Stimulated activated CD4-positive, alpha-beta T cell treated with anti-CD3 and anti-CD28 coated beads, Interleukin-12 subunit alpha, Interleukin-12 subunit beta, amount 100 ng/mL, for 24 hours (primary cell): ENCODE data around the gene POLR3E.
"Not testable (repeated sequence)": the region's sequence is repeated elsewhere in the genome, so short reads cannot be mapped to it uniquely, and the experiment has no call there.

Source experiments
- DNase-seq, 2 experiments: peaks; one replicate each; pipeline ENCODE4 v3.0.0-alpha.2; 2020; ENCODE audit warnings: low read depth in 2 of 2

Gene POLR3E

DNA sequence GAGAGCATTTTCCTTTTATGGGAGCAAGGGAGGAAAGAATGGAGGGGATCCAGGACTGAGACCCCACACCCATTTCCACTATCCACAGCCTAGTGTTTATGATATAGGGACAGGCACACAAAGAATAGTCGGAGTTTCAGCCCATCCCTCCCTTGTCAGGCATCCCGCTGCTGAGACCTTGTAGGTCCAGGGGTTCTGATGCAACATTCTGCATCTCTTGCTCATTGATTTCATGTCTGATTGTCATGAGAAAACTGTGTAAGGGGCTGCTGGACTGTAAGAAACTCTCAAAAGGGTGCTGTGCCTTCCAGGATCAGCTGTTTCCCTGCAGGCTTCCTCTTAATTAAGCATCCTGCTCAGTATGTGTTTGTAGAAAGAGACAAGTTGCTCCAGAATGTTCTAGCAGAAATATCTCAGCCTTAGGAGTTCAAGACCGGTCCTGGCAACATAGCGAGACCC, 5.3 kb upstream of the POLR3E start:
- DNase-seq = no peak

DNA sequence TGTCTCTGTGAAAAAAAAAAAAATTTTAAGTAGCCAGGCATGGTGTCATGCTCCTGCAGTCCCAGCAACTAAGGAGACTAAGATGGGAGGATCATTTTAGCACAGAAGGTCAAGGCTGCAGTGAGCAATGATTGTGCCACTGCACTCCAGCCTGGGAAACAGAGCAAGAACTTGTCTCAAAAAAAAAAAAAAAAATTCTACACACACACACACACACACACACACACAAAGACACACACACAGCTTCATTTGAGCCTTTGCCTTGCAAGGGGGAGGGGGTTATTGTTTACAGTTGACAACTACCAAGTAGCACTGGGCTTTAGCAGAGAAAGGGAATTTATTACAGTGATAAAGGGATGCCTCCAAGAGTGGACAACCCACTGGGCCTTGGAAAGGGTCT, 4.9 kb upstream of the POLR3E start:
- DNase-seq = no peak

DNA sequence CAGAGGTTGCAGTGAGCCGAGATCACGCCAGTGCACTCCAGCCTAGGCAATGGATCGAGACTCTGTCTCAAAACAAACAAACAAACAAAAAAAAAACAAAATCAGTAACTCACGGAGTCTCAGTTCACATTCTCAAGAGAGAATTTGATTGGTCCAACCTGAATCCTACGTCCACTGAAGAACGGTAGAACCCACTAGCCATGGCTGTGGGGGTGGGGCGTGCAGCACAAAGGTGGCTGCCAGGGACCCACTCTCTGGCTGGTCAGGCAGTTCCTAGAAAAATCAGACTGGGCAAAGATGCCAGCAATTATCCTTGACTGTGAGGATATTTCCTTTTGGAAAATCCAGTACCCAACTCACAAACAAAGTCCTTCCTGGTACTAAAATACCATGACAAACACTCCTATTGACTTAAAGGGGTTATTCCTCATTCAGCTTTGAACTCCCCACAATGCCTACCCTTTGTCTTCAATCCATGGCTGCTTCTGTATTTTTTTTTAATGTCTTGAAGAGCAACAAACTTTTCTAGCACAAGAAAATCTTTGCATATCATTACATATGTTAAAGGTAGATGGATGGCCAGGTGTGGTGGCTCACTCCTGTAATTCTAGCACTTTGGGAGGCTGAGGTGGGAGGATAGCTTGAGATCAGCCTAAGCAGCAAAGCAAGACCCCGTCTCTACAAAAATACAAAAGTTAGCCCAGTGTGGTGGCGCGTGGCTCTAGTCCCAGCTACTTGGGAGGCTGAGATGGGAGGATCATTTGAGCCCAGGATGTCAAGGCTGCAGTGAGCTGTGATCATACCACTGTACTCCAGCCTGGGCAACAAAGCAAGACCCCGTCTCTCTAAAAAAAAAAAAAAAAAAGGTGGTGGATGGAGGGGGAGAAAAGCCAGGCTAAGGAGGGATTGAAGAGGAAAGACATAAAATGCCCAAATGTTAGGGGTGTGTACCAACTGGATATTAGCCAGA, 3.8 kb upstream of the POLR3E start:
- DNase-seq = no peak

DNA sequence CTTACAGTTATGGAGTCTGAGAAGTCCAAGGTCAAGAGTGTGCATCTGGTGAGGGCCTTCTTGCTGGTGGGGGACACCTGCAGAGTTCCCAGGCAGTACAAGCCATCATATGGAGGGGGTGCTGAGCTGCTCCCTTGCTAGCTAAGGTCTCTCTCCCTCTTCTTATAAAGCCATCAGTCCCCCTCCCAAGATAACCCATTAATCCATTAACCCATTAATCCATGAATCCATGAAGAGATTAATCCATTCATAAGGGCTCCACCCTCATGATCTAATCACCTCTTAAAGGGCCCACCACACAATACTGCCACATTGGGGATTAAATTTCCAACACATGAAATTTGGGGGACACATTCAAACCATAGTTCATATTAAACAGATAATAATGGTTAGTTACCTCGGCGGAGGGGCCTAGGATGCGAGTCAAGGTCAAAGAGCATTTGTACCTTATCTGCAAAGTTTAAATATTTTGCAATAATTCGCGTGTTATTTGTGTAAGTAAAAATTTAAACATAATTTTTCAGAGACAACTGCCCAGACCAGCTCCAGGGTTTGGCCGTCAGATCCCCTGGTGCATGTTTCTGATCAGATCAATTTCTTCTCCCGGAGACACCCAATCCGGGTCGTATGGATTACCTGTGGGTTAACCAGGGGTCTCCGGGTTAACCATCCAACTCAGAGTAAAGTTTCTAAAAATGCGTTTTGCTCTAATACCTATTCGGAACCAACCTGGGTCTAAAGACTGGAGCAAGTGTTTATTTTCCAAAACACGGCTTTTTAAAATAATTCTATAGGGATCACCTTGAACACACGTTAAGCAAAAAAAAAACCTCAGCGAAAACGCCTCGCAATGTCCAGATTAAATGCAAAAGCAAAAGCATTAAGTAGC, 740 bp upstream of the POLR3E start:
- peak in 1 of 2 experiments; percentile 11 for DNase-seq

DNA sequence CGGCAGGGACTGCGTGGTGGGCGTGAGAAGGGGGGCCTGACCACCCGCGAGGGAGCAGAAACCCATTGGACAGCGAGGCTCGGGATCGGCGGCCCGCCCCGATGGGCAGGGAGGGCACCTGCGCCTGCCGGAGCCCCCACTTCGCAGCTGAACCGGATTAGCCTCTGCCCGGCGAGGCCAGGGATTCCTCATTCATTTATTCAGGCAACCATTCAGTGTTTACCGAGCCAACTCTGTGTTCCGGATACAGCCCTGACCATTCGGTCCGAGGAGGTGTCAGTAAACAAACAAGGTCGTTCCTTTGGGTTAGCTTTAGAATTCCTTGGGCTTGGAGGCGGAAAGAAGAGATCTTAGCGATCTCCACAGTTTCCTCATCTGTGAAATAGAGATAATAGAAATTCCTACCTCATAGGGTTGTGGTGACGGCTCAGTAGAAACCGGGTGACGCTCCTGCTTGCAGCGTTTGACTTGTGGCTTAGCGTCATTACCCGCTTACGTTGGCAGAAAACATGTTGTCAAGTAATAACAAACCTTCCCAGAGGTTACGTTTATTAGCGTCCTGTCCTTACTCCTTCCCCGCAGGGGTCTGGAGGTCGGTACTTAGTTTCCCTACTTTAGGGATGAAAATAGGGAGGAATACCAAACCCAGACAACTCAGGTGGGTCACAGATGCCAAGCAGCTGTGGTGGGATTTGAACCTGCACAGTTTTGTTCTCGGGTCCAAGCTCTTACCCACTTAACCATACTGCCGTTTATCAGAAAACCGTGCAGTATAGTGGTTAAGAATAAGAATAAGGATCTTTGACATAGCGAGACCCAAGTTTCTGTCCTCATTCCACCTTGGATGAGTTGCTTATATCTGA, 893 bp downstream of the POLR3E start:
- peak; percentile 54 to 61 for DNase-seq

DNA sequence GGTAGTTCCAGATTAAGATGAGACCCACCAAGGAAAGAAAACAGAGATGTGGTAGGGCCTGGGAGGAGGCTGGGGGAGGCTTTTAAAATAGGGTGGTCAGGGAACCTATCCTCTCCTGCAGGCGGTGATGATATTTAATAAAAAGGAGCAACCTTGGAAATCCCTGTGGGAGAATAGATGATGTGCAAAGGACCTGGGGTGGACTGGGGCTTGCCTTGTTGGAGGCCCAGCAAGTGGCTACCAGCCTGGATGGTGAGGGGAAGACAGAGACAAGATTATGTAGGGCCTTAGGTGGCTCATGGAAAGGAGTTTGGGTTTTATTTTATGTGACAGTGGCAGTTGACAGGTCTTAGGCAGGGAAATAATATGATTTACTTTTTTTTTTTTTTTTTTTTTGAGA, 1.8 kb downstream of the POLR3E start:
- DNase-seq = no peak

DNA sequence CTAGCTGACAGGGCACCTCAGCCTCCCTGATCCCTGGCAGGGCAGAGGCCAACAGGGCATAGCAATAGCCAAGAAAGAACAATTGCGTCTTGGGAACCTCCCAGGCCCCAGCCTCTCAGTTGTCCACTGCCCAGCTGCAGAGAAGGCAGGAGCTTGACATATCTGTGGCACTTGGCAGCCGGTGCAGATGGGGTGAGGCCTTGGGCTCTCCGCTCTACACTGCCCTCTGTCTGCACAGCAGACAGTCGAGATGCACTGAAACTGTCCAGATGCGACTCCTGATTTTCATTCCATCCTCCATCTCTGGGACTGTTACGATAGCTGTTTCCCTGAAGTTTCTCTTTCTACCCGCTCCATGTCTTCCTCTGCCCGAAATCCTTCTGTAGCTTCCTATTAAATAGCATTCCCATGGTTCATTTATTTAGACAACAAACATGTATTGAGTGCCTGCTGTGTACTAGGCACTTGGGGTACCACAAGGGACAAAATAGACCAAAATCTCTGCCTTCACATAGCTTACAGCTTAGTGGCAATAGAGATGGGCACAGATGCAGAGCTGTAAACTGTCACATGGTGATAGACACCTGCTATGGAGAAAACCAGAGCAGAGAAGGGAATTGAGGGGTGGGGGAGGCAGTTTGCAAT, 3.3 kb downstream of the POLR3E start:
- DNase-seq = peak in 1 of 2 experiments; percentile 21

DNA sequence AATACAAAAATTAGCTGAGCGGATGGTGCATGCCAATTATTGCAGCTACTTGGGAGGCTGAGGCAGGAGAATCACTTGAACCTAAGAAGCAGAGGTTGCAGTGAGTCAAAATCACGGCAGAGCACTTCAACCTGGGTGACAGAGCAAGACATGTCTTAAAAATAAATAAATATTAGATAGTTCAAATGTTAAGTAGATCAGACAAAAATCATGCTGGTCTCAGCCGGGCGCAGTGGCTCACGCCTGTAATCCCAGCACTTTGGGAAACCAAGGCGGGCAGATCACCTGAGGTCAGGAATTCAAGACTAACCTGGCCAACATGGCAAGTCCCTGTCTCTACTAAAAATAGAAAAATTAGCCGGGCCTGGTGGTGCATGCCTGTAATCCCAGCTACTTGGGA, 4.2 kb downstream of the POLR3E start:
- not testable (repeated sequence) for DNase-seq

DNA sequence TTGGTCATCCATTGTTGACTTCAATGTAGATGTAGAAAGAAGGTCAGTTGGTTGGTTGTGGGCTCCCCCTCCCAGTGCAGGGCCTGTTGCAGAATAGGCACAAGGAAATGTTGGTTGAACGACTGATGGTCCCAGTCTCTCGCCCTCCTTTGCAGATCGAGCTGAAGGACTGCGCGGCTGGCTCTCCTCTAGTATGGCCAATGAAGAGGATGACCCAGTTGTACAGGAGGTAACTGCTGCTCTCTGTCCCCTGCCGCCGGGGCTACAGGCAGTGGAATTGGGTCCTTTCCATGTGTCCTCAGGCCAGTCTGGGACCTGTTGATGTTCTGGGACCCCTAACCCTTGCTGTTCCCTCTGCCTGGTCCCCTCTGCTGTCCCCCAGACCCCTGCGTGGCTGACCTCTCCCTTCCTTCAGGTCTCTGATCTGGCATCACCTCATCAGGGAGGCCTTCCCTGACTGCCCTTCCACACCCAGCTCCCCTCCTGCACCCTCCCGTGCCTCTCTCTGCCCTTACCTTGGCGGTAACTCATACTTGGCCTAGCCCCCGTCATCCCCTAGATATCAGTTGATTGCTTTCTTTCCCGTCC, 5.7 kb downstream of the POLR3E start:
- no peak for DNase-seq

DNA sequence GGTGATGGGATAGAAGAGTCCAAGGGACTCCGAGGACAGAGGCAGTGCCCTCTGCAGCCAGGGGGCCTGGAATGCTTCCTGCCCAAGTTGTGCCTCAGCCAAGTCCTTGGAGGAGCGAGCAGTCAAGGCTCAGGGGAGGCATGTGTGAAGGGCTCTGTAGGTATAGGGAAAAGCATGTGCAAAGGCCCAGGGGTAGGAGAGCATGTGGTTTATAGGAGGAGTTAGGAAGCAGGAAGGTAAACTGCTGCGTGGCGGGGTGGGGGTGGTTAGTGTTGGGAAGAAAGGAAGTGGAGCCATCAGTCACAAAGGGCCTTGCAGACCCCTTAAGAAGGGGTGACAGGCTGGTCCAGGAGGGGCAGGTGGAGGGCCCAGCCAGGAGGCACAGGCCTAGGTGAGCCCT, 7.2 kb downstream of the POLR3E start:
- no peak for DNase-seq

DNA sequence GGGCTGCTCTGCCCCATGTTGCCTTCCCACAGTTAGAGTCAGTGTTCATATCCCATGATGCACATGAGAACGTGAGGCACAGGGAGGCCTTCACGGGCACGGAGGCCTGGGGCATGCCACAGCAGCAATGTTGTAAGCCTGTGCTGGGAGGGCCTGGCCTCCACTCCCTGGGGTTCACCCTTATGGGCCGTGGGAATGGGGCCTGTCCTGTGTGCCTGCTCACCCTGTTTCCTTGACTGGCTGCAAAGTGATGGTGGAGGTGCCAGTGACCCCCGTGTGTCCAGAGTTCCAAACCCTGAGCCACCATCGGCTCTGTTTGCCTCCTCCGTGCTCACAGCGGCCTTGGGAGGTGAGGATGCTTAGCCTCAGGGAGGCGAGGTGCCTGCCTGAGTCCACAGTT, 9.6 kb downstream of the POLR3E start:
- no peak for DNase-seq

DNA sequence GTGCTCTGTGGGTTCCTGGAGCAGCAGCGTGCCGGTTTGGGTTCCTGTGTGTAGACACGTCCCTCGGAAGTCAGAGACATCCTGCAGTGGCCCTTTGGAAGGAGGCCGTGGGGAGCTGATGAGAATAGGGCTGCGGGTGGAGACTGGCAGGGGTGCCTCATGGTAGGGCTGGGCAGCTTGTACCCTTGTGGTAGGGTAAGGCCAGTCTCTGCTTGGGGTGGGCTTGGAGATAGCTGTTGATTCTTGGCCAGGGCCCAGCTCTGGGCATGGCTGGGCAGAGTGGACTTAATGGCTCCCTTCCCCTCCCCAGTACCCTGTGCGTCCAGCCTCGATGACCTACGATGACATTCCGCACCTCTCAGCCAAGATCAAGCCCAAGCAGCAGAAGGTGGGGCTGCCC, 10.6 kb downstream of the POLR3E start:
- no peak for DNase-seq

DNA sequence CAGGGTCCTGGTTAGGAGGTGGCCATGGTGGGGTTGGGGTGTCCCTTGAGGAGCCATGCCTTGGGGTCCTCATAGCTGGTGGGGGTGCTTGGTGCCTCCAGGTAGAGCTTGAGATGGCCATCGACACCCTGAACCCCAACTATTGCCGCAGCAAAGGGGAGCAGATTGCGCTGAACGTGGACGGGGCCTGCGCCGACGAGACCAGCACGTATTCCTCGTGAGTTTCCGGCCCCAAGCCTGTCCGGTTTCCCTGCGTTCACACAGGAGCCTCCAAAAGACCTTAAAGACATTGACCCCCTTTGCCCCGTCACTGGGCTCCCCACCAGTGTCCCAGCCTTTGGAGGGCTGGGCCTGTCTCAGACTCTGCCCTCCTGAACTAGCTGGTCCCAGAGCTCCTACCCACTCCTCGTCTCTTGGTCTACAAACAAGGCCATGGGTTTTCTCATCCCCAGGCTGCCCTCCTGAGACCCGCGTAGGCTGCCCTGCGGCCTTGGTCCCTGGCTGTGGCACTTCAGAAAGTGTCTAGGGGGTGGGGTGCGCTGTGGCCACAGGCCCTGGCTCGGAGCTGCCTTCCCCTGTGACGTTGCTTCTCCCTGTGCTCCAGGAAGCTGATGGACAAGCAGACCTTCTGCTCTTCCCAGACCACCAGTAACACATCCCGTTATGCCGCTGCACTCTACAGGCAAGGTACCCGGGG, 11.8 kb downstream of the POLR3E start:
- no peak for DNase-seq

DNA sequence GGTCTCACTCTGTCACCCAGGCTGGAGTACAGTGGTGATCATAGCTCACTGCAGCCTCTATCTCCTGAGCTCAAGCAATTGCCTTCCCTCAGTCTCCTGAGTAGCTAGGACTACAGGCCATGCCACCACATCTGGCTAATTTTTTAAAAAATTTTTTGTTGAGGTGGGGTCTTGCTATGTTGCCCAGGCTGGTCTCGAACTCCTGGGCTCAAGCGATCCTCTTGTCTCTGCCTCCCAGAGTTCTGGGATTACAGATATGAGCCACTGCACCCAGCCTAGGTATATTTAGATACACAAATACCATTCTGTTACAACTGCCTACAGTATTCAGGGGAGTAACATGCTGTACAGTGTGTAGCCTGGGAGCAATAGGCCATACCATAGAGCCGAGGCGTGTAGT, 14.3 kb downstream of the POLR3E start:
- no peak for DNase-seq

DNA sequence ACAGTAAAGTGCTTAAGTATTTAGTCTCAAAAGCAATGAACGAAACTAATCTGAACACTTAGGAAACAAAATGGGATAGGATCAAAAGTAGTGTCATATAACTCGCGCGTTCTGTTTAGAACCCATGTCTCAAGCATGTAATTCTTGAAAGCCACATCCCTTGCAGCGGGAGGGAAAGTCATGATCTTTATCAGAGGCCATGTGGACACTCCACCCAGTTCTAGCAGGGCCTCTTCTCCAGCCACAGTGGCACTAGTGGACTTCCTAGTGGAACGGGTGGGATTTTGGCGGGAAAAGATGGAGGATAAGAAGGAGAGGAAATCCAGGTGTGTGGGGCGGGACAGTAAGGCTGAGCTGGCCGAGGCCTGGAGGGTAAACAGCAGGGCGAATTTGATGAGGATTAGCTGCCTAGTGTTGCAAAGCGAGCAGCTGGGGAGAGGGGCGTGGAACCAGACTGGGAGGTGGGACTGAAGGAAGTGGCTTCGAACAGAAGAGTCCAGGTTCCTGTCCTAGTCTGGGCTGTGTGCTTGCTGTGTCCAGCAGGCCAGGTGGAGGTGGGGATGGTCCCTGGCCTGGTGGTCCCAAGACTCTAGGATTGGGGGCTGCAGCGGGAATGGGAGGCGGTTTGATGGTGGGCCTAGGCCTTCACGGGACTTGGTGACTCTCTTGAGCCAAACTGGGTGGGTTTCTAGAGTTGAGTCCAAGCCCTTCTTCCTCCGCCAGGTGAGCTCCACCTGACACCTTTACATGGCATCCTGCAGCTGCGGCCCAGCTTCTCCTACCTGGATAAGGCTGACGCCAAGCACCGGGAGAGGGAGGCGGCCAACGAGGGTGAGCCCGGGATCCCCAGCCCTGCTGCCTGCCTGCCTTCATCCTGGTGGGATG, 15.9 kb downstream of the POLR3E start:
- no peak for DNase-seq

DNA sequence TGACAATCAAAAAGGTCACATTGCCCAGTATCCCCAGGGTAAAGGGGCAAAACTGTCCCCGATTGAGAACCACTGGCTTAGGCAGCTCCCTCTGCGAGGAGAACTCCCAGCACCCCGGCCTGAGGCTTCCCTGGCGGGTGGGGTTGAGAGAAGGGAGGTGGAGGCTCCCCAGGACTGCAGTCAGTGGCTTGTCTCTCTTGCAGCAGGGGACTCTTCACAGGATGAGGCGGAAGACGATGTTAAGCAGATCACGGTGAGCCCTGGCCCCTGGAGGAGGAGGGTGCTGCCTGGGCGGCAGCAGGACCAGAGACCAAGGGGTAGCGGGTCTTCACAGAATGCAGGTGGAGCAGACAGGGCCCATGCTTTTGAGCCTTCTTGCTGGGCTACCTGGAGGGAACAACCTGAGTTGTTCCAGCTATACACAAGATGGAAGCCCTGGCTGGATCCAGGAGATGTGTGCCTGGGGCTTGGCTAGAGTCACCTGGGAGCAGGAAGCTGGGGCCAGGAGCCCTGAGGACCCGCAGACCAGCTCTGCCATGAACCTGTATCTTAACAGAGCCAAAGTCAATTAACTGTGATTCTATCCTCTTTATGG, 16.8 kb downstream of the POLR3E start:
- DNase-seq = no peak

DNA sequence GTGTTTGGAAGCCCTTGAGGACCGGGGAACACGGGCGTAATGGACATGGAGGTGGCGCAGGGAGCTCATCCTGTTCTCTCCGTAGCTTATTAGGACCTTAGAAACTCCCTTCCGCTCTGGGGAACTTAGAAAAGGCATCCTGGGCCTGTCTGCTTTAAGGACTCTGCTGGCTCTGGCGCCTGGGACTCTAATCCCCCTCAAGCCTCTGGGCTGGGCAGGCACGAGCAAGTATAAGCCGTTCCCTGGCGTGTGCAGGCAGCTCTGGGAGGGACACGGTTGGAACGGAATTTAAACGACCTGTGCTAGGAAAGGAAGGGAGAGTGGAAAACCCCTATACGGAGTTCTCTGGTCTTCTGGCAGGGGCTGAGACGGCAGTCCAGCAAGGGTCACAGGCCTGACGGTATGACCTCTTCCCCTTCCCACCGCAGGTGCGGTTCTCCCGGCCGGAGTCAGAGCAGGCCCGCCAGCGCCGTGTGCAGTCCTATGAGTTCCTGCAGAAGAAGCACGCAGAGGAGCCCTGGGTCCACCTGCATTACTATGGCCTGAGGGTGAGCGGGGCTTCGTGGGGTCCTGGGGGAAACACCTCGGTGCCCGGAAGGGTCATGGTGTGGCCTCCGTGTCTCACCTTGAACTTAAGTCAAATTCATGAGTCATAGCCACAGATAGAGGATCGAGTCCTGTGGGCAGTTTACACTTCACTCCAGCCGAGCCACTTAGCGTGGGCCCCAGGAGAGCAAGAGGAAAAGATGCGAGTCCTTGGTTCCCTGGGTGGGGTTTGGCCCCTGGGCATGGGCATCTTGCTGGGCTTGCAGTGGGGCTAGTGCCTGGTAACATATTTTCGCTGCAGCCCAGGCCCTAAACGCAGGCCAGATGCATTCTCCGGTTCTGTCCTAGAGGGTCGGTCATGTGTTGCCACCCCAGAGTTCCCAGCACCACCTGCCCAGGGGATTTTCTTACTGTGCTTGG, 17.7 kb downstream of the POLR3E start:
- DNase-seq = no peak
